Panc1 (cell line): ENCODE data around the gene GRM4. TPM values are rescaled to one million over a fixed set of nuclear protein-coding genes. Genes with fewer than 3 reads are reported as not detected.

Source experiments
- ATAC-seq: fragments of 200-7000 bp; cut with Tn5 transposase; 2 replicates; pipeline ENCODE4 v1.9.1; 2020; ENCODE audit warnings: mild to moderate bottlenecking, moderate library complexity
- BruUV-seq: library from RNA; stranded (reverse); fragments of 400-500 nt; replicated peaks from 2 replicates; lab custom pipeline; 2021; lab: Mats Ljungman, UMichigan
- CTCF ChIA-PET: fragments of 300-600 bp; sonication (Branson Sonifier 250); formaldehyde crosslinking; loops from one replicate; lab custom pipeline; 2022; ENCODE audit warnings: antibody characterized with exemption; lab: Charles Lee
- POLR2A ChIA-PET: fragments of 300-600 bp; sonication (Branson Sonifier 250); formaldehyde crosslinking; loops from one replicate; lab custom pipeline; 2022; ENCODE audit warnings: antibody characterized with exemption; lab: Charles Lee
- DNase-seq: peaks from one replicate; pipeline ENCODE4 v3.0.0-alpha.2; 2010; ENCODE audit warnings: low read depth, low spot score
- H3K27ac ChIP-seq: 2 replicates; pipeline ENCODE4 v1.5.1; 2011; ENCODE audit warnings: mild to moderate bottlenecking, low read length, inconsistent platforms
- H3K27me3 ChIP-seq: fragments of 200-500 bp; sonication (Bioruptor generic); 2 replicates; pipeline ENCODE4 v1.6.0; 2014; ENCODE audit warnings: low read length, inconsistent platforms; ENCODE audit not compliant: control insufficient read depth, insufficient read depth
- H3K36me3 ChIP-seq: fragments of 200-500 bp; sonication (Bioruptor generic); 2 replicates; pipeline ENCODE4 v1.5.1; 2014; ENCODE audit warnings: inconsistent platforms, mild to moderate bottlenecking, low read length, moderate library complexity; ENCODE audit not compliant: control insufficient read depth, insufficient read depth
- H3K4me1 ChIP-seq: 2 replicates; pipeline ENCODE4 v1.5.1; 2011; ENCODE audit warnings: inconsistent platforms, mild to moderate bottlenecking, low read length, moderate library complexity; ENCODE audit not compliant: control insufficient read depth, insufficient read depth
- H3K4me3 ChIP-seq, 2 experiments: 2 replicates each; pipeline ENCODE4 v1.5.1; 2011 to 2012; ENCODE audit warnings: low read depth in 2 of 2, low read length in 2 of 2, mild to moderate bottlenecking in 2 of 2, inconsistent platforms in 1 of 2, moderate library complexity in 1 of 2
- H3K9me3 ChIP-seq: fragments of 200-500 bp; sonication (Bioruptor generic); 2 replicates; pipeline ENCODE4 v1.5.1; 2014; ENCODE audit warnings: low read depth, mild to moderate bottlenecking, inconsistent platforms, low read length, moderate library complexity; ENCODE audit not compliant: control insufficient read depth, insufficient read depth
- CTCF ChIP-seq: fragments of 450-650 bp; IDR thresholded peaks from 2 replicates; pipeline ENCODE4 v1.5.1; 2017; ENCODE audit warnings: mild to moderate bottlenecking
- POLR2AphosphoS5 ChIP-seq: IDR thresholded peaks from 2 replicates; pipeline ENCODE4 v1.6.1; 2012; ENCODE audit warnings: mild to moderate bottlenecking, low read depth, low read length, moderate library complexity
- SIN3A ChIP-seq: IDR thresholded peaks from 2 replicates; pipeline ENCODE4 v1.6.1; 2012; ENCODE audit warnings: low read depth, mild to moderate bottlenecking, low read length, moderate library complexity, borderline replicate concordance; ENCODE audit not compliant: insufficient read depth
- TCF7L2 ChIP-seq: IDR thresholded peaks from 2 replicates; pipeline ENCODE4 v1.6.1; 2011; ENCODE audit warnings: mild to moderate bottlenecking, low read depth, low read length, inconsistent platforms
- in situ Hi-C: cut with HindIII; loops from 2 replicates; pipeline ENCODE4 v1.10.0; 2016; ENCODE audit warnings: low sequenced_read_pairs, low pct_unique_long_range_greater_than_20kb
- intact Hi-C: fragments of 100-400 bp; cut with micrococcal nuclease; formaldehyde crosslinking; loops from one replicate; pipeline ENCODE4 v1.10.0; 2022; ENCODE audit not compliant: unreplicated experiment
- total RNA-seq: library from RNA; stranded (reverse); gene quantifications from one replicate; pipeline ENCODE4 v1.2.1, GENCODE V29; 2021; ENCODE audit not compliant: unreplicated experiment
- TF ChIP-seq, protein P1 (sequence below), 2 experiments: IDR thresholded peaks; 2 replicates each; pipeline ENCODE4 v1.6.1; 2011 to 2012; ENCODE audit warnings: low read depth in 2 of 2, control low read depth in 1 of 2, low read length in 1 of 2, mild to moderate bottlenecking in 1 of 2, moderate library complexity in 1 of 2; ENCODE audit not compliant: insufficient read depth in 1 of 2

The GRM4 gene
- total RNA-seq, 1 experiment from 2014 or later = 1.3 TPM

DNA sequence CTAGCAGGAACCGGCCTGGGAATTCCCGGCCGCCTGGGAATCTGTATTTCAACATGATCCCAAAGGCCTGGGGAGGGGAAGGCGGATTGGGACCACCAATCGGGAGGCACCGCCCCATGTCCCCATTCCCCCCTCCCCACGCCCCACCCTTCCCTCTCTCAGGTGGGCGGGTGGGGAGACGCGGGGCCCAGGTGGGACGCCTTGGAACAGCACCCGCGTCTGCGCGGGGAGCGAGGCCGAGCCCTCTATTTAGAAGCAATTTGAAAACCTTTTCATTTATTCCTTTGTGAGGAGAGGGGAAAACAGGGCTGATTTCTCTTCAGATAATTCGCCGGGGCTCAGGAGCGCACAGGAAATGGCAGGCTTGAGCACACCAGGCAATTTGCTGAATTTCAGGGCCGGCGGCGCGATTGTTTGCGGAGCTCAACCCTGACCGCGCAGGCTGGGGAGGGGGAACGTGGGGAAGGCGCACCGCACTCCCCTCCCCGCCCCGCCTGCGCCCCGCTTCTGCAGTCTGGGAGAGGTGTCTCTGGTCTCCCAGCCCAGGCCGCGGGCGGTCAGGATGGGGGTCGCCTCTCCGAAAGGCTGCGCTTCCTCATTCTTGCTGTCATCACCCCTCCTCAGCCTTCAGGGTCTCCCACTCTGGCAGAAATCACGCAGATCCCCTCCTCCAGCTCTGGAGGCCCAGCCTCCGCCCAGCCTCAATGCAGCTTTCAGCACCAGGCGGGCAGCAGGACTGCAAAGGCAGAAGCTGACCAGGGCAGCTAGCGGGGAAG lies 170.0 kb downstream of the GRM4 start:
- no peak overlapping the region for H3K4me3 ChIP-seq
- no peaks in the 10 kb centered on the region for H3K9me3 ChIP-seq
- no peak for DNase-seq
- BruUV-seq = no TSS peak
- no peak for ATAC-seq
- no peaks in the 10 kb centered on the region; the same call in 1 of the 2 replicates for H3K4me1 ChIP-seq
- CTCF ChIA-PET = no interaction called here
- intact Hi-C loops (no loop called here), in situ Hi-C loops (no loop called here)
- no peak for TF ChIP-seq TCF7L2
- TF ChIP-seq, protein P1, sequence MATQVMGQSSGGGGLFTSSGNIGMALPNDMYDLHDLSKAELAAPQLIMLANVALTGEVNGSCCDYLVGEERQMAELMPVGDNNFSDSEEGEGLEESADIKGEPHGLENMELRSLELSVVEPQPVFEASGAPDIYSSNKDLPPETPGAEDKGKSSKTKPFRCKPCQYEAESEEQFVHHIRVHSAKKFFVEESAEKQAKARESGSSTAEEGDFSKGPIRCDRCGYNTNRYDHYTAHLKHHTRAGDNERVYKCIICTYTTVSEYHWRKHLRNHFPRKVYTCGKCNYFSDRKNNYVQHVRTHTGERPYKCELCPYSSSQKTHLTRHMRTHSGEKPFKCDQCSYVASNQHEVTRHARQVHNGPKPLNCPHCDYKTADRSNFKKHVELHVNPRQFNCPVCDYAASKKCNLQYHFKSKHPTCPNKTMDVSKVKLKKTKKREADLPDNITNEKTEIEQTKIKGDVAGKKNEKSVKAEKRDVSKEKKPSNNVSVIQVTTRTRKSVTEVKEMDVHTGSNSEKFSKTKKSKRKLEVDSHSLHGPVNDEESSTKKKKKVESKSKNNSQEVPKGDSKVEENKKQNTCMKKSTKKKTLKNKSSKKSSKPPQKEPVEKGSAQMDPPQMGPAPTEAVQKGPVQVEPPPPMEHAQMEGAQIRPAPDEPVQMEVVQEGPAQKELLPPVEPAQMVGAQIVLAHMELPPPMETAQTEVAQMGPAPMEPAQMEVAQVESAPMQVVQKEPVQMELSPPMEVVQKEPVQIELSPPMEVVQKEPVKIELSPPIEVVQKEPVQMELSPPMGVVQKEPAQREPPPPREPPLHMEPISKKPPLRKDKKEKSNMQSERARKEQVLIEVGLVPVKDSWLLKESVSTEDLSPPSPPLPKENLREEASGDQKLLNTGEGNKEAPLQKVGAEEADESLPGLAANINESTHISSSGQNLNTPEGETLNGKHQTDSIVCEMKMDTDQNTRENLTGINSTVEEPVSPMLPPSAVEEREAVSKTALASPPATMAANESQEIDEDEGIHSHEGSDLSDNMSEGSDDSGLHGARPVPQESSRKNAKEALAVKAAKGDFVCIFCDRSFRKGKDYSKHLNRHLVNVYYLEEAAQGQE (IDR thresholded peaks at IDR 0.05; ENCODE audit: insufficient read depth in 1 of 2, low read depth in 2 of 2, low read length in 1 of 2) = no peak
- TF ChIP-seq SIN3A = no peak
- TF ChIP-seq CTCF = no peak
- TF ChIP-seq POLR2AphosphoS5 = no peak
- H3K27ac ChIP-seq = no peak overlapping the region
- H3K27me3 ChIP-seq = no peaks in the 10 kb centered on the region
- POLR2A ChIA-PET = no interaction called here
- no peaks in the 10 kb centered on the region for H3K36me3 ChIP-seq

DNA sequence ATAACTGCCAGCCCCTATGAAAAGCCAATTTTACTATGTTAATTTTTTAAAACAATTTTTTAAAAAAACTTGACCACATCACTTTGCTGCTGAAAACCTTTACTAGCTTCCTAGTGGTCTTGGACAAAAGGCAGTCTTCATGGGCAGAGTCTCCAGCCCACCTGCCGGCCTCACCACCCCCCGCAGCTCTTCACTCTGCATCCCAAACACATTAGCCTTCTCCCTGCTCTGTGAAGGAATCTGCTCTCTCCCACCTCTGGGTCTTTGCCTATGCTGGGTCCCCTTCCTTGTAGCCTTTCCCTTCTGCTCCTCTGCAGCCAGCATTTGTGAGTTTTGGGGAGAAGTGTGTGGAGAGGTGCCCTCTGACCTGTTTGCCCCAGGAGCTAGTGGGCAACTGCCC lies 171.4 kb downstream of the GRM4 start:
- POLR2A ChIA-PET = no interaction called here
- in situ Hi-C loops (no loop called here), intact Hi-C loops (no loop called here)
- TF ChIP-seq CTCF = no peak
- TF ChIP-seq, protein P1 (IDR thresholded peaks at IDR 0.05; ENCODE audit: insufficient read depth in 1 of 2, low read depth in 2 of 2, low read length in 1 of 2) = no peak
- no peak for TF ChIP-seq SIN3A
- TF ChIP-seq POLR2AphosphoS5 = no peak
- TF ChIP-seq TCF7L2 = no peak
- Histone ChIP-seq H3K9me3 (no peaks in the 10 kb centered on the region), H3K4me1 (no peaks in the 10 kb centered on the region; the same call in 1 of the 2 replicates), H3K36me3 (no peaks in the 10 kb centered on the region), H3K27me3 (no peaks in the 10 kb centered on the region), H3K27ac (no peak overlapping the region), H3K4me3 (no peak overlapping the region)
- CTCF ChIA-PET = no interaction called here
- DNase-seq (no peak), ATAC-seq (no peak)
- no TSS peak for BruUV-seq
